Tibial nerve (tissue), 4 donors: ENCODE results near the gene KRTAP19-2.

Experiments used
- EP300 ChIP-seq, 2 donors: sonication (generic); formaldehyde crosslinking; IDR thresholded peaks; one replicate each; pipeline ENCODE4 v1.6.1; 2017; ENCODE audit warnings: antibody characterized with exemption in 2 of 2, mild to moderate bottlenecking in 1 of 2
- POLR2A ChIP-seq, 2 donors: fragments of 450-650 bp; IDR thresholded peaks; one replicate each; pipeline ENCODE4 v1.6.1; 2017; ENCODE audit warnings: antibody characterized with exemption in 2 of 2, mild to moderate bottlenecking in 2 of 2, moderate library complexity in 2 of 2
- TF ChIP-seq, protein P1 (sequence below), 5 experiments: fragments of 200-600 bp in 3 of 5; fragments of 450-650 bp in 2 of 5; sonication (generic) in 3 of 5; IDR thresholded peaks; one replicate each; pipeline ENCODE4 v1.5.1; 2016 to 2019; ENCODE audit warnings: antibody characterized with exemption in 5 of 5, mild to moderate bottlenecking in 3 of 5, moderate library complexity in 2 of 5

- TF ChIP-seq, protein P1, sequence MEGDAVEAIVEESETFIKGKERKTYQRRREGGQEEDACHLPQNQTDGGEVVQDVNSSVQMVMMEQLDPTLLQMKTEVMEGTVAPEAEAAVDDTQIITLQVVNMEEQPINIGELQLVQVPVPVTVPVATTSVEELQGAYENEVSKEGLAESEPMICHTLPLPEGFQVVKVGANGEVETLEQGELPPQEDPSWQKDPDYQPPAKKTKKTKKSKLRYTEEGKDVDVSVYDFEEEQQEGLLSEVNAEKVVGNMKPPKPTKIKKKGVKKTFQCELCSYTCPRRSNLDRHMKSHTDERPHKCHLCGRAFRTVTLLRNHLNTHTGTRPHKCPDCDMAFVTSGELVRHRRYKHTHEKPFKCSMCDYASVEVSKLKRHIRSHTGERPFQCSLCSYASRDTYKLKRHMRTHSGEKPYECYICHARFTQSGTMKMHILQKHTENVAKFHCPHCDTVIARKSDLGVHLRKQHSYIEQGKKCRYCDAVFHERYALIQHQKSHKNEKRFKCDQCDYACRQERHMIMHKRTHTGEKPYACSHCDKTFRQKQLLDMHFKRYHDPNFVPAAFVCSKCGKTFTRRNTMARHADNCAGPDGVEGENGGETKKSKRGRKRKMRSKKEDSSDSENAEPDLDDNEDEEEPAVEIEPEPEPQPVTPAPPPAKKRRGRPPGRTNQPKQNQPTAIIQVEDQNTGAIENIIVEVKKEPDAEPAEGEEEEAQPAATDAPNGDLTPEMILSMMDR (IDR thresholded peaks at IDR 0.05), result no peak
- TF ChIP-seq POLR2A (IDR thresholded peaks at IDR 0.05) (no peak), EP300 (IDR thresholded peaks at IDR 0.05) (no peak)
Measured at GRCh38 chr21:30443226-30443625, 44.0 kb downstream of the KRTAP19-2 start.
